Measurements from ENCODE around the gene KLRC3.

GRCh38 chr12:10388624-10389413 lies 31.6 kb downstream of the KLRC3 start:
- TF ChIP-seq CTCF (conservative IDR thresholded peaks at IDR 0.05; ENCODE audit: low read length) (no peak), EZH2phosphoT487 (IDR thresholded peaks at IDR 0.05; ENCODE audit: borderline replicate concordance, low read depth, low read length) (no peak)
